AG04449 (cell line): ENCODE data around the gene NLGN1.

Experiments
- CTCF ChIA-PET: fragments of 350-600 bp; formaldehyde crosslinking; extraction: SDS; loops from one replicate; lab custom pipeline; 2021; ENCODE audit warnings: antibody characterized with exemption; lab: Yijun Ruan, JAX
- POLR2A ChIA-PET: fragments of 400-600, 350-600 bp; formaldehyde crosslinking; extraction: SDS; loops from one replicate; lab custom pipeline; 2020; ENCODE audit warnings: antibody characterized with exemption, inconsistent platforms; lab: Yijun Ruan, JAX
- DNase-seq: peaks from one replicate; pipeline ENCODE4 v3.0.0-alpha.2; 2010; ENCODE audit warnings: low read depth, low spot score
- H3K4me3 ChIP-seq: 2 replicates; pipeline ENCODE4 v1.5.1; 2011; ENCODE audit warnings: low read depth, mild to moderate bottlenecking, control low read depth, low read length
- TF ChIP-seq, protein P1 (sequence below): IDR thresholded peaks from one replicate; pipeline ENCODE4 v1.5.1; 2011; ENCODE audit warnings: mild to moderate bottlenecking, moderate library complexity, low read length, control low read depth, inconsistent platforms; ENCODE audit not compliant: insufficient read depth; ENCODE audit errors: missing control alignments

NLGN1 gene

DNA sequence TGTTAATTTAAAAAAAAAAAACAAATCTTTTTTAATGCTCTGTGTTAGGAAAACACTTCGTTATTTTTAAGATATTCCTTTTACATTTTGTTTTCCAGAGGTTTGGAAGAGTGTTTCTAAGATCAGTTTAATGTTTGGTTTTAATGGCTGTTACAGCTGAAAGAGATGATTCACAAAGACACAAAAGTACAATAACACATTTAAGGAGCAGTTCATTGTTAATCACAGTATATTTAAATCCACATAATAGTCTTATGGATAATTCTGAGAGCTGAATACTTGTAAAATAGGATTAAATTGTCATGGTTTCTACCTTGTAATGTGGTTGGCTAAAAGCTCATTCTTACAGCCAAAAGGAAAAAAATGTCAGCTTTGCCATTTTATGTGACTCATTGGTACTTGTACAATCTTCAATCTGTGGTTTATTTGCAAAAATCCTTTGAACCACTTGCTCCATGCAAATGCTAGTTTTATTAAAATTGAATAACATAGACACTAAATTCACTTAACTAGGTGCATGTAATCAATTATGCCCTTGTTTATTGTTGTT is 426.4 kb downstream of the NLGN1 start:
- TF ChIP-seq, protein P1, sequence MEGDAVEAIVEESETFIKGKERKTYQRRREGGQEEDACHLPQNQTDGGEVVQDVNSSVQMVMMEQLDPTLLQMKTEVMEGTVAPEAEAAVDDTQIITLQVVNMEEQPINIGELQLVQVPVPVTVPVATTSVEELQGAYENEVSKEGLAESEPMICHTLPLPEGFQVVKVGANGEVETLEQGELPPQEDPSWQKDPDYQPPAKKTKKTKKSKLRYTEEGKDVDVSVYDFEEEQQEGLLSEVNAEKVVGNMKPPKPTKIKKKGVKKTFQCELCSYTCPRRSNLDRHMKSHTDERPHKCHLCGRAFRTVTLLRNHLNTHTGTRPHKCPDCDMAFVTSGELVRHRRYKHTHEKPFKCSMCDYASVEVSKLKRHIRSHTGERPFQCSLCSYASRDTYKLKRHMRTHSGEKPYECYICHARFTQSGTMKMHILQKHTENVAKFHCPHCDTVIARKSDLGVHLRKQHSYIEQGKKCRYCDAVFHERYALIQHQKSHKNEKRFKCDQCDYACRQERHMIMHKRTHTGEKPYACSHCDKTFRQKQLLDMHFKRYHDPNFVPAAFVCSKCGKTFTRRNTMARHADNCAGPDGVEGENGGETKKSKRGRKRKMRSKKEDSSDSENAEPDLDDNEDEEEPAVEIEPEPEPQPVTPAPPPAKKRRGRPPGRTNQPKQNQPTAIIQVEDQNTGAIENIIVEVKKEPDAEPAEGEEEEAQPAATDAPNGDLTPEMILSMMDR, result no peak
- POLR2A ChIA-PET, result no interaction called here
- DNase-seq, result no peak
- CTCF ChIA-PET, result no interaction called here
- no peak overlapping the region for H3K4me3 ChIP-seq

DNA sequence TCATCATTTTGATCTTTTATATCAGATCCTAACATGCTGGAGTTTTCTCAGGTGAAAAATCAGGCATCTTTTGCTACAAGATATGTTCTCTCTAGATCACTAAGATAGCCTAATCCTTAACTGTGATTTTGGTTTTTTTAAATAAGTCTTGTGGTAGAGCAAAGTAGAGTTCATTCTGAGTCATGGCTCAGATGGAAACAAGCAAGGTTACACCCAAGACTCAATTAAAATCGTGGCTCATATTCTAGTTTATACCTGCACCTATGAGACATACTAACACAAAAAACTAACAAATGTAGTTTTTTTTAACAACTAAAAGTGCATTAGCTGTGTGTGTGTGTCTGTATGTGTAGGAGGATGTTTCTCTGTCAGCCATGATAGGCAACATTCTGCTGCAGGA is 428.2 kb downstream of the NLGN1 start:
- ChIA-PET CTCF (interaction anchor here (1.0 kb wide), 1 partner anchor 241 kb away, joined by 3 read pairs; no protein-coding TSS in a partner anchor), POLR2A (no interaction called here)
- no peak for DNase-seq
- TF ChIP-seq, protein P1, result no peak
- H3K4me3 ChIP-seq, result no peak overlapping the region

DNA sequence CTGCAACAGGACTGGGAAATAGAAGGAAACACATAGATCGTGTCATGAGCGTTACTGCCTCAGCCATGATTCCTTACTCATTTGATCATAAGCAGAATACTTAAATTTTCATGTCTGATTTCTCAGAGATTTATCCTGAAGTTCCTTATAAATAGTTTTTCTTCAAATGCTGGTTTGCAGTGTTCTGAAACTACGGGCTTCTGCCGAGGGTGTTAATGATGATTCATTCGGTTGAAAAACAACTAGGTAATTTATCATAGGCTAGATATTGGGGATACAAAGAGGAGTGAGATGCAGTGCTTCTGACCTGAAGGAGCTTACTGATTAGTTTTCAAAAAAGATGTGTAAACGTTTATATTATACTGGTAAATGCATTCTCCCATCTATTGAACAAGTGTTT is 428.9 kb downstream of the NLGN1 start:
- ChIA-PET CTCF (no interaction called here), POLR2A (no interaction called here)
- no peak for DNase-seq
- no peak overlapping the region for H3K4me3 ChIP-seq
- TF ChIP-seq, protein P1, result no peak

DNA sequence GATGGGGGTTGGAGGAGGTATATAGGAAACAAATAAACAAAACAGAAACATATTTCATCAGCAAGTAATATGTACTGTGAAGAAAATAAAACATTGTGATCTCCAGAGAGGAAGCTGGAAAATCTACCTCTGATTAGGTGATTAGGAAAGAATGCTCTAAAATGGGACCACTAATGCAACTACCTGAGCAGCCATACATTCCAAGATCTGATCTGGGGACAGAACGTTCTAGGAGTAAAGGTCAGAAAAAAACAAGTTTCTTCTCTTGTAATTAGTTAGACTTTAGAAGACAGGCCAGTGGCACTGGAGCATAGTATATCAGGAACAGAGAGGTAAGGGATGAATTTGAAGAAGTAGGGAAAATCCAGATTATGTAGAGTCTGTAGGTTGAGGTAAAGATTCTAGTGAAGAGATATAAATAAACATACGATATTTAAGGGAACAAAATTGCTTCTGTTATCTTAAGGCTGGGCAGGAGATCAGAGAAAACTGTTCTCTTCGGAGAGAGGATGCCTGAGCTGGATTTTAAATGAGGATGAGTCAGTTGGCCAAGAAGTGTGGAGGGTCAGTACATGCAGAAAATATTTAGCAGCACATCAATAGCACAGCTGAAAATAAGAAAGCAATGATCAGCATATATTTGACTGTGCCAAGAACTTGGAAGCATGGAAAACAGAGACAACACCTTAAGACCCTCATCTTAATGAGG is 429.5 kb downstream of the NLGN1 start:
- DNase-seq, result peak; percentile 34
- no peak overlapping the region for H3K4me3 ChIP-seq
- TF ChIP-seq, protein P1, result no peak
- POLR2A ChIA-PET, result no interaction called here
- CTCF ChIA-PET, result no interaction called here

DNA sequence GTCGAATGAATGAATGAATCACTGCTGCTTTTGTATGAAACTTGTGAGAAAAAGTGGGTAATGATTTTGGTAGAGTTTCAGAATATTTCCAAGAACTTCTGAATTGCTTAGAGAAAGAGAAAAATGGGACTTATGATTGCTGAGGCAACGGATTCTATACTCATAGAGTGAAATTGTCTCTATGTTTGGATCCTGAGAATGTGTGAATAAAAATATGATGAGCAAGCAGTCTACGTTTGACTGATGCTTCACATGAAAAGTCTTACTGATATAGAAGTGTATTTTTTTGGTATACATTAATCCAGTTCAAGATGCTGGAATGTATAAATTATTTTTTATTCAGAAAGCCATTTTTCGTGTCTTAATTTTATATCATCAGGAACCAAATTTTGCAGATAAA is 441.1 kb downstream of the NLGN1 start:
- TF ChIP-seq, protein P1, result no peak
- no peak for DNase-seq
- ChIA-PET POLR2A (no interaction called here), CTCF (no interaction called here)
- H3K4me3 ChIP-seq, result no peak overlapping the region

DNA sequence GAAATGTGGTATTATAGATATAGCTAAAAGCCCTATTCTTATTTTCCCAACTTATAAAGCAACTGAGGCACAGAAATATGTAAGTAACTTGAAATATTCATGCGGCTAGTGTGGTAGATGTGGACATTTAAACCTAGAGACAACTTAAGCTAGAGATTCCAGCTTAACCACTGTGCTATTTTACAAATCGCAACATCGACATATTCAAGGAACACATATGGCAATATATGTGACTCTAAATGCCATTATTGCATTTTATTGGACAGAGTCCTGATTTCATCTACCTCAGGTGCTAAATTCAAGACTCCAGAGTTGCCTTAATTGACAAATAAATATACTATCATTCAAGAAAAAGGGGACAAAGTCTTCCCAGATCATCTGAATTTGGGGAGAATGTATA is 442.3 kb downstream of the NLGN1 start:
- TF ChIP-seq, protein P1, result no peak

More for the DNA sequence above, 442.3 kb downstream of the NLGN1 start:
- no peak overlapping the region for H3K4me3 ChIP-seq
- ChIA-PET POLR2A (no interaction called here), CTCF (no interaction called here)
- no peak for DNase-seq
